Measurements from ENCODE around the gene CDC27. TPM values are rescaled to one million over a fixed set of nuclear protein-coding genes. Genes with fewer than 3 reads are reported as not detected.
"Not testable (repeated sequence)": the region's sequence is repeated elsewhere in the genome, so short reads cannot be mapped to it uniquely, and the experiment has no call there.

The CDC27 gene
- total RNA-seq, 1 experiment from 2014 or later: 115 TPM

- peak; percentile 16 for DNase-seq (ENCODE audit: low read depth)
- in situ Hi-C loops (cut with HindIII; ENCODE audit: low pct_unique_long_range_greater_than_20kb, low sequenced_read_pairs): no loop called here
These were observed 89.6 kb downstream of the CDC27 start for GRCh38 chr17:47099451-47099986.

GRCh38 chr17:47096343-47096742, 92.8 kb downstream of the CDC27 start:
- in situ Hi-C loops (cut with HindIII; ENCODE audit: low pct_unique_long_range_greater_than_20kb, low sequenced_read_pairs): no loop called here
- DNase-seq (ENCODE audit: low read depth): no peak

- no peak for DNase-seq (ENCODE audit: low read depth)
- in situ Hi-C loops (cut with HindIII; ENCODE audit: low pct_unique_long_range_greater_than_20kb, low sequenced_read_pairs): no loop called here
These were observed 93.8 kb downstream of the CDC27 start for GRCh38 chr17:47095268-47095667.

- in situ Hi-C loops (cut with HindIII; ENCODE audit: low pct_unique_long_range_greater_than_20kb, low sequenced_read_pairs): no loop called here
- DNase-seq (ENCODE audit: low read depth): no peak
These were observed 102.0 kb downstream of the CDC27 start for GRCh38 chr17:47087093-47087492.

- DNase-seq (ENCODE audit: low read depth): no peak
- in situ Hi-C loops (cut with HindIII; ENCODE audit: low pct_unique_long_range_greater_than_20kb, low sequenced_read_pairs): no loop called here
These were observed 103.4 kb downstream of the CDC27 start for GRCh38 chr17:47085736-47086135.

GRCh38 chr17:47078801-47079200, 110.3 kb downstream of the CDC27 start:
- no peak for DNase-seq (ENCODE audit: low read depth)
- in situ Hi-C loops (cut with HindIII; ENCODE audit: low pct_unique_long_range_greater_than_20kb, low sequenced_read_pairs): no loop called here

GRCh38 chr17:47077576-47077975, 111.5 kb downstream of the CDC27 start:
- DNase-seq (ENCODE audit: low read depth): no peak
- in situ Hi-C loops (cut with HindIII; ENCODE audit: low pct_unique_long_range_greater_than_20kb, low sequenced_read_pairs): no loop called here

- in situ Hi-C loops (cut with HindIII; ENCODE audit: low pct_unique_long_range_greater_than_20kb, low sequenced_read_pairs): no loop called here
- DNase-seq (ENCODE audit: low read depth): no peak
These were observed 112.9 kb downstream of the CDC27 start for GRCh38 chr17:47076171-47076570.

GRCh38 chr17:47074361-47074760, 114.7 kb downstream of the CDC27 start:
- DNase-seq (ENCODE audit: low read depth); in situ Hi-C loops (cut with HindIII; ENCODE audit: low pct_unique_long_range_greater_than_20kb, low sequenced_read_pairs): not testable (repeated sequence)

GRCh38 chr17:47073629-47074028, 115.5 kb downstream of the CDC27 start:
- DNase-seq (ENCODE audit: low read depth); in situ Hi-C loops (cut with HindIII; ENCODE audit: low pct_unique_long_range_greater_than_20kb, low sequenced_read_pairs): not testable (repeated sequence)

GRCh38 chr17:47072886-47073285, 116.2 kb downstream of the CDC27 start:
- in situ Hi-C loops (cut with HindIII; ENCODE audit: low pct_unique_long_range_greater_than_20kb, low sequenced_read_pairs): no loop called here
- DNase-seq (ENCODE audit: low read depth): no peak

GRCh38 chr17:47071171-47071570, 117.9 kb downstream of the CDC27 start:
- DNase-seq (ENCODE audit: low read depth); in situ Hi-C loops (cut with HindIII; ENCODE audit: low pct_unique_long_range_greater_than_20kb, low sequenced_read_pairs): not testable (repeated sequence)

GRCh38 chr17:47070266-47070665, 118.8 kb downstream of the CDC27 start:
- peak; percentile 81 for DNase-seq (ENCODE audit: low read depth)
- in situ Hi-C loops (cut with HindIII; ENCODE audit: low pct_unique_long_range_greater_than_20kb, low sequenced_read_pairs): not testable (repeated sequence)

Other genes with a start within 250 kb of the CDC27 start
- not detected in 2 replicates for gene RPRML, start 210.0 kb downstream of the CDC27 start, total RNA-seq (2014; rRNA removed; shearing (Covaris generic); ENCODE audit: low replicate concordance)
- not detected in 2 replicates for gene MYL4, start 20.1 kb upstream of the CDC27 start, total RNA-seq (2014; rRNA removed; shearing (Covaris generic); ENCODE audit: low replicate concordance)
- 138 TPM in 2 replicates for gene ITGB3, start 64.5 kb upstream of the CDC27 start, total RNA-seq (2014; rRNA removed; shearing (Covaris generic); ENCODE audit: low replicate concordance)
- 2.1 and 5.9 TPM in 2 replicates for gene EFCAB13, start 134.7 kb upstream of the CDC27 start, total RNA-seq (2014; rRNA removed; shearing (Covaris generic); ENCODE audit: low replicate concordance)